Stimulated activated CD4-positive, alpha-beta T cell treated with anti-CD3 and anti-CD28 coated beads, TNF-alpha, amount 100 ng/mL, for 24 hours (primary cell): Measurements from ENCODE around the gene BRD9.
"Not testable (repeated sequence)": the region's sequence is repeated elsewhere in the genome, so short reads cannot be mapped to it uniquely, and the experiment has no call there.

Source experiments
- DNase-seq, 3 experiments: peaks; one replicate each; pipeline ENCODE4 v3.0.0-alpha.2; 2020; ENCODE audit warnings: low read depth in 3 of 3

The BRD9 gene

DNA sequence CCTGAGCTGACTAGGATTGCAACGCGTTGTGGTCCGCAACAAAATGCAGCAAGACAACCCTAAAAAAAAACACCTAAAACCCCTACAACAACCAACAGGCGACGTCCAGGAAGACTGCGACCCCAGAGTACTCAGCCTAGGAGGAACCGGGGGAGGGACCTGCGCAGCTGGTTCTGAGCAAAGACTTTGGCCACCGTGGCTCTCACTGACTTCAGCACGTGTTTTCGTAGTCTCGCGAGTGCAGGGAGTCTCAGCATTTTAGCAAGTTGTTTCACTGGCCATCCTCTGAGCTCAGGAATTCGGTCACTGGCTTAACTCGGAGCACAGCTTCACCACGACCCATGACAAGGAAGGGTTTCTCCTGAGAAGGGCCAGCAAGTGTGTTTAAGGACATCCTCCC, 33.2 kb downstream of the BRD9 start:
- no peak for DNase-seq

DNA sequence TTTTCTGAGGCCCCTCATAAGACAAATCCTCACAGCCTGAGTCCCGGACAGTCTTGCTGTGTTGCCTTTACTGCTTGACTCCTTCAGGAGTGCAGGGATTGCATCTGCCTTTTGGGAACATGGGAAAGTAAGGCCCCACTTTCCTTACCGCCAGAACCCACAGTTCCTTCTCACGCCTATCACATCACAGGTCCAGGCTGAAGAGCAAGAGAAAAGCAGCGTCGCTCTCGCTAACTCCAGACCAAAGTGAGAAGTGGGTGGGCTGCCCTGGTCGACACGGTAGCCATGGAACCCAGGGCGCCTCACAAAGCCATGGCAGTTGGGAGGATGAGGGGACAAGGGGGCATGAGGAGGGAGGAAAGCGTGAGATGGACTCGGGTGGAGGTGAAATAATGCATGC, 33.9 kb downstream of the BRD9 start:
- DNase-seq, result no peak

DNA sequence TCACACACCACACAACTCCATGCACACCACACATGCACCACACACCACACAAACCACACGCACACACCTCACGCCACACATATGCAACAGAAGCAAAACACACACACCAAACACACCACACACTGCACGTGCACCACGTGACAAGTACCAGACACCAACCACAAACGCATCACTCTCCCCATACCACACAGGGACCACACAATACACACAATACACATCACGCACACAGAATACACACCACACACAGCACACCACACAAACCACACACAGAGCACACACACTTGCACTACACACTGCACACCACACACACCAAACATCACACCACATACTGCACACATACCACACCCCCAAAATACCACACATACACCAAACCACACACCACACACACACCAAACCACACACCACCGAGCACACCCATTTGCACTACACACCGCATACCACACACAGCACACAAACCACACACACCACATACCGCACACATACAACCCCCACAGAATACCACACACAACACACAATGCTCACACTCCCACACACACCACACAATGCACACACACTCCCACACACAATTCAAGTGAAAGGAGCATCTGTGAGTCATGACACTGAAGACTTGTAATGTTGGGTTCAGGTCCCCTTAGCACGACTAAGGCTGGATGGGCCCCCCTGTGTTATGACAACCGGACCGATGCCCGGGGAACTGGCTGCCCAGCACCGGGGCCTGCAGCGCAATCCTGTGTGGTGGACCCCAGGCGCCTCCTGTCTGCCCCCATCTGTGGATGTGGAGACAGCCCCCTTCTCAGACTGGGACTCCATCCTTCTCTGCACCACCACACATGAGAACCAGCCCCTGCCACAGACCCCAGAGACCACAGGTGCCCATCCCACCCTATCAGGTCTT, 35.8 kb downstream of the BRD9 start:
- no peak for DNase-seq

DNA sequence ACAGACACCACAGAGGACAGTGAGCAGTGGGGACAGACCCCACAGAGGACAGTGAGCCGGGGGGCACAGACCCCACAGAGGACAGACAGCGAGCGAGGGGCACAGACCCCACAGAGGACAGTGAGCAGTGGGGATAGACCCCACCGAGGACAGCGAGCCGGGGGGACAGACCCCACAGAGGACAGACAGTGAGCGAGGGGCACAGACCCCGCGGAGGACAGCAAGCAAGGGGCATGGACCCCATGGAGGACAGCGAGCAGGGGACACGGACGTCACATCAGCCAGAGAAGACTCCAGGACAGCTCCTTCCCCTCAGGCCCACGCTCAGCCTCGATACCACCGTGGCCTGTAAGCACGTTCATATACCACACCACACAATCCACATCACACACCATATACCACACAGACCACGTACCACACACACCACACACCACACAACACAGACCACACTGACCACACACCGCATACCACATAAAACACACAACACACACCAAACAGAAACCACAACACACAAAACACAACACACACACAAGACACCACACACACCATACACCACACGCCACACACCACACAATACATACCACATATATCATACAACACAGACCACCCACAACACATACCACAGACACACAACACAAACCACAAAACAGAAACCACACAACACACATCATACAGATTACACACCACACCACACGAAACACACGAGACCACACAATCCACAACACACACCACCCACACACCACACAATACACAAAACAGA, 36.6 kb downstream of the BRD9 start:
- no peak for DNase-seq

DNA sequence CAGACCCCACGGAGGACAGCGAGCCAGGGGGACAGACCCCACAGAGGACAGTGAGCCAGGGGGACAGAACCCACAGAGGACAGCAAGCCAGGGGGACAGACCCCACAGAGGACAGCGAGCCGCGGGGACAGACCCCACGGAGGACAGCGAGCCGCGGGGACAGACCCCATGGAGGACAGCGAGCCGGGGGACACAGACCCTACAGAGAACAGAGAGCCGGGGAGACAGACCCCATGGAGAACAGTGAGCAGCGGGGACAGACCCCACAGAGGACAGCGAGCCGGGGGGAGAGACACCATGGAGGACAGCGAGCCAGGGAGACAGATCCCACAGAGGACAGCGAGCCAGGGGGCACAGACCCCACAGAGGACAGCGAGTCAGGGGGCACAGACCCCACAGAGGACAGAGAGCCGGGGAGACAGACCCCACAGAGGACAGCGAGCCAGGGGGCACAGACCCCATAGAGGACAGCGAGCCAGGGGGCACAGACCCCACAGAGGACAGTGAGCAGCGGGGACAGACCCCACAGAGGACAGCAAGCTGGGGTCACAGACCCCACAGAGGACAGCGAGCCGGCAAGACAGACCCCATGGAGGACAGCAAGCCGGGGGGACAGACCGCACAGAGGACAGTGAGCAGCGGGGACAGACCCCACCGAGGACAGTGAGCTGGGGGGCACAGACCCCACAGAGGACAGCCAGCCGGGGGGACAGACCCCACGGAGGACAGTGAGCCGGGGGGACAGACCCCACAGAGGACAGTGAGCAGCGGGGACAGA, 37.4 kb downstream of the BRD9 start:
- no peak for DNase-seq

DNA sequence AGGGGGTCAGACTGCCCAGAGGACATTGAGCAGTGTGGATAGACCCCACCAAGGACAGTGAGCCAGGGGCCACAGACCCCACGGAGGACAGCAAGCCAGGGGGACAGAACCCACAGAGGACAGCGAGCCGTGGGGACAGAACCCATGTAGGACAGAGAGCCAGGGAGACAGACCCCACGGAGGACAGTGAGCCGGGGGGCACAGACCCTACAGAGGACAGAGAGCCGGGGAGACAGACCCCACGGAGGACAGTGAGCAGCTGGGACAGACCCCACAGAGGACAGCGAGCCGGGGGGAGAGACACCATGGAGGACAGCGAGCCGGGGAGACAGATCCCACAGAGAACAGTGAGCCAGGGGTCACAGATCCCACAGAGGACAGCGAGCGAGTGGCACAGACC, 38.4 kb downstream of the BRD9 start:
- DNase-seq, result no peak

DNA sequence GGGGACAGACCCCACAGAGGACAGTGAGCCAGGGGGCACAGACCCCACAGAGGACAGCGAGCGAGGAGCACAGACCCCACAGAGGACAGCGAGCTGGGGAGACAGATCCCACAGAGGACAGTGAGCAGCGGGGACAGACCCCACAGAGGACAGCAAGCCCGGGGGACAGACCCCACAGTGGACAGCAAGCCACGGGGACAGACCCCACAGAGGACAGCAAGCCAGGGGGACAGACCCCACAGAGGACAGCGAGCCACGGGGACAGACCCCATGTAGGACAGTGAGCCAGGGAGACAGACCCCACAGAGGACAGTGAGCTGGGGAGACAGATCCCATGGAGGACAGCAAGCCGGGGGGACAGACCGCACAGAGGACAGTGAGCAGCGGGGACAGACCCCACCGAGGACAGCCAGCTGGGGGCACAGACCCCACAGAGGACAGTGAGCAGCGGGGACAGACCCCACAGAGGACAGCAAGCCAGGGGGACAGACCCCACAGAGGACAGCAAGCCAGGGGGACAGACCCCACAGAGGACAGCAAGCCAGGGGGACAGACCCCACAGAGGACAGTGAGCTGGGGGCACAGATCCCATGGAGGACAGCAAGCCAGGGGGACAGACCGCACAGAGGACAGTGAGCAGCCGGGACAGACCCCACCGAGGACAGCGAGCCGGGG, 39.0 kb downstream of the BRD9 start:
- not testable (repeated sequence) for DNase-seq

DNA sequence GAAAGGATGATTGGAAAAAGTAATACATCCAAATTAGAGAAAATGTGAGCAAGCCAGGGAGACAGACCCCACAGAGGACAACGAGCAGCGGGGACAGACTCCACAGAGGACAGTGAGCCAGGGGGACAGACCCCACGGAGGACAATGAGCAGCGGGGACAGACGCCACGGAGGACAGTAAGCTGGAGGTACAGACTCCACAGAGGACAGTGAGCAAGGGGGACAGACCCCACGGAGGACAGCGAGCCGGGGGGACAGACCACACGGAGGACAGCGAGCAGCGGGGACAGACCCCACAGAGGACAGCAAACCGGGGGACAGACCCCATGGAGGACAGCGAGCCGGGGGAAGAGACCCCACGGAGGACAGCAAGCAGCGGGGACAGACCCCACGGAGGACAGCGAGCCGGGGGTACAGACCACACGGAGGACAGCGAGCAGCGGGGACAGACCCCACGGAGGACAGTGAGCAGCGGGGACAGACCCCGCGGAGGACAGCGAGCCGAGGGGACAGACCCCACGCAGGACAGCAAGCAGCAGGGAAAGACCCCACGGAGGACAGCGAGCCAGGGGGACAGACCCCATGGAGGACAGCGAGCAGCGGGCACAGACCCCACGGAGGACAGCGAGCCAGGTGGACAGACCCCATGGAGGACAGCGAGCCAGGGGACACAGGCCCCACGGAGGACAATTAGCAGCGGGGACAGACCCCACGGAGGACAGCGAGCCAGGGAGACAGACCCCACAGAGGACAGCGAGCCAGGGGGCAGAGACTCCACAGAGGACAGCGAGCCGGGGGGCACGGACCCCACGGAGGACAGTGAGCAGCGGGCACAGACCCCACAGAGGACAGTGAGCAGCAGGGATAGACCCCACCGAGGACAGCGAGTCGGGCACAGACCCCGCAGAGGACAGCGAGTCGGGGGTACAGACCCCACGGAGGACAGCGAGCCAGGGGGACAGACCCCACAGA, 39.9 kb downstream of the BRD9 start:
- DNase-seq, result no peak

DNA sequence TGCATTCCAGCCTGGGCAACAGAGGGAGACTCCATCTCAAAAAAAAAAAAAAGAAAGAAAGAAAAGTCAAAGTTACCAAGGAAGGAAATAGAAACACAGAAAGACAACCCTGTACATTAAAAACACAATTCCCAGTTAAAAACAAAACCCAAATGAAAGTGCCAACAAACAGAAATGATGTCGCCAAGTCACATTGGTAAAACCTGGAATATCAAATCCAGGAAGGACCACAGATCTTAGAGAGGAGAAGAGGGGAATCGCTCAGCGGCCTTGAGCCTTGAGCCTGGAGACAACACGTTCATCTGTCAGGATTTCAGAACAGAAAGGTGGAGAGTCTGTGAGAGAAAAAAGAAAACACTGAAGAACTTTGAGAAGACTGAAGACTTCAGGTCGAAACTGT, 40.6 kb downstream of the BRD9 start:
- no peak for DNase-seq

DNA sequence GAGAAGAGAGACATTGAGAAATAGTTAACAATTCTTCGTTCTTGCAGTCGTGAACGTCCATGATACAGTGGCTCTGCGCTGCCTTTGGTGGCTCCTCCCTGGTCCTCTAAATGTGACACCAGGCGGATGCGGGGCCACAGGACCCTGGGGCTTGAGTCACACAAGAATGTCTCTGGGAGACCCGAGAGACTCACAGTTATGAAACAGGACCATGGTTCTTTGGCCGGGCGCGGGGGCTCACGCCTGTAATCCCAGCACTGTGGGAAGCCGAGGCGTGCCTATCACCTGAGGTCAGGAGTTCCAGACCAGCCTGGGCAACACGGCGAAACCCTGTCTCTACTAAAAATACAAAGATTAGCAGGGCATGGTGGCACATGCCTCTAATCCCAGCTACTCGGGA, 41.0 kb downstream of the BRD9 start:
- no peak for DNase-seq

DNA sequence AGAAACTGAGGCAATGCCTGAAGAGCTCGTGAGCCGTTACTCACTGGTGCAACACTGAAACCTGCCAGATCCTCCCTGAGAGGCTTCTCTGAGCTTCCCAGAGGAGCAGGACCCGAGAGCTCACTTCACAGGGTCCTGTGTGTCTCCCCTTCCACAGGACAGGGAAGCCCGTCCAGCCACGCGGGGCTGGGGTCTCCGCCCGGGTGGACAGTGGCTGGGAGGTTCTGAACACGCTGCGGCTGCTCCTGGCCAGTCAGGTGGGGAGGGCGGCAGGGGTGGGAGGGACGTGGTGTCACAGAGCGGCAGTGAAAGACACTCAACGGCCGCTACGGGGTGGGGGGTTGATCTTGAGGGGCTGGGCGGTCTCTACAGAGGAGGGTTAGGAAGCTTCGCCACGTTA, 41.5 kb downstream of the BRD9 start:
- DNase-seq, result no peak

DNA sequence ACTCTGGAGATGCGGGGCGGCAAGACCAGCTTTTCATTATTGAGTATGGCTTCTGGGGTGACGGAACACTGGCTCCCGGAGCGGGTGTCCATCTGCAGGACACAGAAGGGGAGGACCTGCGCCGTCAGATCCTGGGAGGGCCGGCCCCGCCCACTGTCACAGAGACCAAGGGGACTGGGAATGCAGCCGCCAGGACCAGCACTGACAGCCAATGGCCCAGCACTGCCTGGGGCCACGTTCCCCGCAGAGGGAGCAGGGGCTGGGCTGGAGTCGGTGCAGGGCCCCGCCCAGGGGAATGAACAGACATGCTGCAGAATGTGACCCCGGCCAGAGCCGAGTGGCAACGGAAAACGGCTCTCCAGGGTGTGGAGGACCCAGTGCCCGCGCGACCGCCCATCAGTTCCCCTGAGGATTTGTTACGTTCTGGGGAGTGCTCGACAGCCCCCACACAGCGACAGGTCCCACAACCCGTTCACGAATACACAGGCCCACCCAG, 42.0 kb downstream of the BRD9 start, which contains the start of gene ZDHHC11:
TSS of gene ZDHHC11 (minus strand) at position 476 of the 496 bp plus-strand sequence. CDS start at position 92, 384 bp downstream.
- DNase-seq, result no peak

DNA sequence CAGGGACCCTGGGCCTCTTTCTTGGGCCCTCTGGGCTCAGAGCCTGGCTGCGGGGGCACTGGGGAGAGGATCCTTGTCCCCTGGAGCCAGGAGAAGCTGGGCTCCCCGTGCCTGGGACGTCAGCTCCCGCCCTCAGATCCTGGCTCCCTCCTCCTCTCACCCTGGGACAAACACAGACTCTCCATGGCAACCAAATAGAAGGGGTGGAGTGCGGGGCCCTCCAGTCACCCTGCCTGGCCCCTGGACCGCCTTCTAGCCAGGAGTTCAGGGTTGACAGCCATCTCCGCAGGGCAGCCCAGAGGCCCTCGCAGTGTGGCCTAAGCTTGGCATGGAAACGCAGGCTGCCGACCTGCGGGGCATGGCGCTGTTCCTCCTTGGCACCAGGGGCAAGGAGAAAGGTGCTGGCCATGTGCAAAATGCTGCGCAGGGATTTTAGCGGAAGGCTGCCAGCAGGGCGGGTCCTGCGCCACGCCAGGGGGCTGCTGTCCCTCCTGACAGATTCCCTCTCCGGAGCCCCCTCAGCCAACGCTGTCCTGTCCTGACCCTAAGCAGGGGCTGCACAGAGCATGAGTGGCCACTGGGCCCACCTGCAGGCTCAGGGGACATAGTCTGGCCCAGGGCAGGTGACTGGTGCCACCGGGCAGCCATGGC, 42.8 kb downstream of the BRD9 start:
- no peak for DNase-seq

DNA sequence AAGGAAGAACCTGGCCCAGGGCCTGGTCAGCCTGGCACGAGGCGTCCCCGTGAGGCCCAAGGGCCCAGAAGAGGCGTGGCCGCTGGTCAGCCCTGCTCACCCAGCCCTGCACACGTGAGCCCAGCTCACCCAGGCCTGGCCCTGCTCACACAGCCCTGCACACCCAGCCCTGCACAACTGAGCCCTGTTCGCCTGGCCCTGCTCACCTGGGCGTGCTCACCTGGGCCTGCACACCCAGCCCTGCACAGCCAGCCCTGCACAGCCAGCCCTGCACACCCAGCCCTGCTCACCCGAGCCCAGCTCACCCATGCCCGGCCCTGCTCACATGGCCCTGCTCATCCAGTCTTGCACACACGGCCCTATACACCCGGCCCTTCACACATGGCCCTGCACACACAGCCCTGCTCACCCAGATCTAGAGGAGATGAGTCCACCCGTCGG, 43.9 kb downstream of the BRD9 start:
- DNase-seq, result no peak

DNA sequence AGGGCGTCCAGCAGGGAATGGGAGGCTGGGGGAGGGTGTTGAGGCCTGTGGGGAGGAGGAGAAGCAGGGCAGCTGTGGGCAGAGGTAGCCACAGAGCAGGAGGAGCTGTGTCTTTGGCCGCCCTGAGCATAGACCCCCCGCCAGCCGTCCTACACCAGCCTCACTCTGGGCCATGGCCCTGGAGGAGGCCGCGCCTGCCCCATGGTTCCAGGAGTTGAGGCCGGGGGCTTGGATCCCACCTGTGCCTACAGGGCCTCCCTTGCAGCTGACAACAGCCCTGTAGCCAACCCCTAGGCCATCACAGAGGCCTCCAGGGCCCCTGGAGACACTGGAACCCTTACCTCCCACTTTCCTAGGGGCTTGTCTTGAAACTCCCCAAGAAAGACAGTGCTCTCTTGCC, 44.9 kb downstream of the BRD9 start:
- not testable (repeated sequence) for DNase-seq

DNA sequence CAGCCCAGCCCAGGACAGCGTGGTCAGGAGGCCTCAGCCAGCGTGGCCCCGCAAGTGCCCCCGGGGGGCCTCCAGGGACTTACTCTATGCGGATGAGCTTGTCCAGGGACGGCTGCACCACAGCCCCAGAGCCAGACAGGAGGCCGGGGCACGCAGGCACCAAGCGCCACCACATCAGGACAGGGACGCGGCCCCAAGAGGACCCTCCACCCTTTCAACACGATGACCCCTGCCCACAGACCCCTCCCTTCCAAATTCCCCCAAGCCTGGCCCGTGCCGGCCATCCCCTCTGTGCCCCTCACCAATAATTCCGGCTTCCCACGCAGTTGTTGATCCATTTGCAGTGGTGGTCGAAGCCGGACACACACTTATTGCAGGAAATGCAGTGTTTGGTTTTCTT, 45.4 kb downstream of the BRD9 start:
- DNase-seq, result not testable (repeated sequence)

DNA sequence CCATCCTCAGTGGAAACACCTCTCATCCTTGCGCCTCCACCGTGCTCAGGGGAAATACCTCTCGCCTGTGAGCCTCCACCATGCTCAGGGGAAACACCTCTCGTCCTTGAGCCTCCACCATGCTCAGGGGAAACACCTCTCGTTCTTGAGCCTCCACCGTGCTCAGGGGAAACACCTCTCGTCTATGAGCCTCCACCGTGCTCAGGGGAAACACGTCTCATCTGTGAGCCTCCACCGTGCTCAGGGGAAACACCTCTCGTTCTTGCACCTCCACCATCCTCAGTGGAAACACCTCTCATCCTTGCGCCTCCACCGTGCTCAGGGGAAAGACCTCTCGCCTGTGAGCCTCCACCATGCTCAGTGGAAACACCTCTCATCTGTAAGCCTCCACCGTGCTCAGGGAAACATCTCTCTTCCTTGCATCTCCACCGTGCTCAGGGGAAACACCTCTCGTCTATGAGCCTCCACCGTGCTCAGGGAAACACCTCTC, 46.0 kb downstream of the BRD9 start:
- peak in 1 of 3 experiments; percentile 27 for DNase-seq

DNA sequence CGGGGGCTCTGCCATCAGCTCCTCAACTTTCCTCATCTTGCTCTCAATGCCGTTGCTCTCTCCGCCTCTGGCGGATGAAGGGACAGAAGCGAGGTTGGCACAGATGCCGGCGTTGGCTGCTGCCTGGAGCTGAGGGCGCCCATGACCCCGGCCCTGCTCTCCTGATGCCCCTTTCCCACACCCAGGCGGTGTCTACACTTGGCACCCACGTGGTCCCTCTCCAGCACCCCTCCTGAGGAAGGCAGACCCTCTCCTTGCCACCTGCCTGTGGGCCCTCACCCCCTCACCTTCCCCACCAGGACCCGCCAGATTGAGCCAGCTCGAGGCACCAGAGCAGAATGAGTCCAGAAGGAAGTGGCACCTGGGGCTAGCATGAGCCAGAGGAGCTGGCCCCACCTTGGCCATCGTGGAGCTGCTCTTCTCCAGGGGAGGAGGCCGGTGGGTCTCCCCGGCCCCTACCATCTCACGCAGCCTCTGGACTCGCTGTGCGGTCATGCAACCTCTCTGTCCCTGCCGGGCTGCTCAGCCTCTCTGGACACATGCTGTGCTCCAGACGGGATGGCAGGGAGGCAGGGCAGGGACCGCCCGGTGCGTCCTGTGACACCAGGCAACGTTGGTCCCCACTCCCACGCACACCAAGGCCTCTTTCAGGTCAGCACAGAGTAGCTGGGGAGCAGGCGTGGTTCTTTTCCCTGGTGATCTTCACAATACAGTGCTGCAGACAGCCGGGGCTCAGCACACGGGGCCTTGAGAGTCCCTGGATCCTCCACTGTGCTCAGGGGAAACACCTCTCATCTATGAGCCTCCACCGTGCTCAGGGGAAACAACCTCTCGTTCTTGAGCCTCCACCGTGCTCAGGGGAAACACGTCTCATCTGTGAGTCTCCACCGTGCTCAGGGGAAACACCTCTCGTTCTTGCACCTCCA, 46.7 kb downstream of the BRD9 start:
- not testable (repeated sequence) for DNase-seq
